ENCODE results near the gene DRC1.

- TF ChIP-seq TCF12 (IDR thresholded peaks at IDR 0.05; ENCODE audit: low read depth) (no peak), RAD21 (IDR thresholded peaks at IDR 0.05; ENCODE audit: low read depth) (no peak), EGR1 (IDR thresholded peaks at IDR 0.05) (no peak), TAF1 (IDR thresholded peaks at IDR 0.05; ENCODE audit: low read depth) (no peak), CREB1 (IDR thresholded peaks at IDR 0.05; ENCODE audit: low read depth) (no peak), MAX (IDR thresholded peaks at IDR 0.05) (no peak)
These were observed 86.9 kb downstream of the DRC1 start for GRCh38 chr2:26488463-26489212.
